Stimulated activated CD4-positive, alpha-beta T cell treated with anti-CD3 and anti-CD28 coated beads, TNF-alpha, amount 100 ng/mL, for 24 hours (primary cell): Measurements from ENCODE around the gene RFX6.

Experiments used
- DNase-seq, 3 experiments: peaks; one replicate each; pipeline ENCODE4 v3.0.0-alpha.2; 2020; ENCODE audit warnings: low read depth in 3 of 3

The RFX6 gene

GRCh38 chr6:116895935-116896334 is 18.9 kb downstream of the RFX6 start:
- DNase-seq: no peak

- no peak for DNase-seq
Observed at GRCh38 chr6:116902634-116903033, 25.6 kb downstream of the RFX6 start.

GRCh38 chr6:116922853-116923548 is 46.0 kb downstream of the RFX6 start:
- DNase-seq: no peak

- no peak for DNase-seq
Observed at GRCh38 chr6:116924245-116924644, 47.2 kb downstream of the RFX6 start.

- DNase-seq: no peak
Observed at GRCh38 chr6:116925088-116925794, 48.2 kb downstream of the RFX6 start.

GRCh38 chr6:116928677-116929076 is 51.6 kb downstream of the RFX6 start:
- DNase-seq: no peak

- no peak for DNase-seq
Observed at GRCh38 chr6:116929825-116930224, 52.8 kb downstream of the RFX6 start.

- no peak for DNase-seq
Observed at GRCh38 chr6:116931456-116931855, 54.4 kb downstream of the RFX6 start.

- DNase-seq: no peak
Observed at GRCh38 chr6:116932496-116932895, 55.5 kb downstream of the RFX6 start.

GRCh38 chr6:116933485-116933884 is 56.4 kb downstream of the RFX6 start:
- DNase-seq: no peak

- DNase-seq: no peak
Observed at GRCh38 chr6:116938305-116938704, 61.3 kb downstream of the RFX6 start.

GRCh38 chr6:116941727-116942126 is 64.7 kb downstream of the RFX6 start:
- no peak for DNase-seq

GRCh38 chr6:116945809-116946208 is 68.8 kb downstream of the RFX6 start:
- DNase-seq: no peak

GRCh38 chr6:116948533-116949304 is 71.7 kb downstream of the RFX6 start:
- no peak for DNase-seq

GRCh38 chr6:116949964-116950363 is 72.9 kb downstream of the RFX6 start:
- DNase-seq: no peak

GRCh38 chr6:116954335-116954734 is 77.3 kb downstream of the RFX6 start:
- DNase-seq: no peak

- DNase-seq: no peak
Observed at GRCh38 chr6:116954938-116955337, 77.9 kb downstream of the RFX6 start.

GRCh38 chr6:116955773-116956172 is 78.7 kb downstream of the RFX6 start:
- no peak for DNase-seq

- DNase-seq: no peak
Observed at GRCh38 chr6:116963972-116964371, 86.9 kb downstream of the RFX6 start.

GRCh38 chr6:116966675-116967576 is 89.9 kb downstream of the RFX6 start:
- no peak for DNase-seq

GRCh38 chr6:116969211-116969863 is 92.3 kb downstream of the RFX6 start:
- DNase-seq: no peak
